Heart right ventricle (tissue), 16 donors: ENCODE measurements around the gene ZNF784. TPM values are rescaled to one million over a fixed set of nuclear protein-coding genes. Genes with fewer than 3 reads are reported as not detected.

ENCODE experiments used
- ATAC-seq, 8 donors: fragments of 200-7000 bp; cut with Tn5 transposase; one replicate each; pipeline ENCODE4 v1.9.1; 2020; ENCODE audit warnings: mild to moderate bottlenecking in 8 of 8, moderate library complexity in 8 of 8, moderate number of reproducible peaks in 1 of 8
- DNase-seq, 2 donors: peaks; one replicate each; pipeline ENCODE4 v3.0.0-alpha.2; 2020
- H3K27ac ChIP-seq, 10 donors: fragments of 200-600 bp; sonication (generic) in 2 of 10; one replicate each; pipeline versions ENCODE4 v1.5.0 to v1.8.0; 2020 to 2022; ENCODE audit warnings: mild to moderate bottlenecking in 3 of 10
- H3K27me3 ChIP-seq, 7 donors: fragments of 200-600 bp; one replicate each; pipeline ENCODE4 v1.8.0; 2021 to 2022; ENCODE audit warnings: mild to moderate bottlenecking in 2 of 7
- H3K36me3 ChIP-seq, 9 donors: fragments of 200-600 bp; sonication (generic) in 1 of 9; one replicate each; pipeline versions ENCODE4 v1.5.0 to v1.8.0; 2020 to 2022; ENCODE audit warnings: mild to moderate bottlenecking in 2 of 9
- H3K4me1 ChIP-seq, 9 donors: fragments of 200-600 bp; sonication (generic) in 1 of 9; one replicate each; pipeline versions ENCODE4 v1.5.0 to v1.8.0; 2020 to 2022; ENCODE audit warnings: mild to moderate bottlenecking in 4 of 9
- H3K4me3 ChIP-seq, 10 donors: fragments of 200-600 bp; sonication (generic) in 2 of 10; one replicate each; pipeline versions ENCODE4 v1.5.0 to v1.8.0; 2020 to 2022; ENCODE audit warnings: mild to moderate bottlenecking in 7 of 10, moderate library complexity in 2 of 10
- H3K9me3 ChIP-seq, 11 donors: fragments of 200-600 bp in 10 of 11; sonication (generic) in 2 of 11; one replicate each; pipeline versions ENCODE4 v1.5.0 to v1.8.0; 2013 to 2022; ENCODE audit warnings: mild to moderate bottlenecking in 2 of 11, control low read depth in 1 of 11, moderate library complexity in 1 of 11
- WGBS, 2 donors: extraction: QIAGEN DNeasy Blood & Tissue Kit; methylation state at CpG; one replicate each; pipeline ENCODE4 v1.1.7; 2013; ENCODE audit warnings: inconsistent platforms in 1 of 2; 5-methylcytosine and 5-hydroxymethylcytosine counted together
- intact Hi-C, 10 donors: fragments of 100-400 bp; cut with DNase I; formaldehyde crosslinking; loops; one replicate each; pipeline versions ENCODE4 v1.11.1 to v1.14.2; 2022
- polyA plus RNA-seq, 2 donors: library from polyadenylated mRNA; stranded (reverse); fragments of 200-250 nt; gene quantifications; one replicate each; pipeline ENCODE4 v1.2.3, GENCODE V29; 2013
- total RNA-seq, 10 donors: library from RNA; stranded (reverse); fragmentation: NEBNext Ultra II Directional in 3 of 10; extraction: Animal tissue kit (Norgen Biotek cat#: 25700) in 3 of 10; gene quantifications; one replicate each; pipeline versions ENCODE4 v1.2.1 to v1.2.4, GENCODE V29; 2021 to 2023
- TF ChIP-seq, protein P1 (sequence below), 9 donors: fragments of 200-600 bp; sonication (generic) in 2 of 9; IDR thresholded peaks; one replicate each; pipeline versions ENCODE4 v1.5.0 to v1.8.0; 2021 to 2022; ENCODE audit warnings: antibody characterized with exemption in 9 of 9, mild to moderate bottlenecking in 5 of 9, moderate library complexity in 1 of 9
- donor health status: Arrhythmogenic right ventricular cardiomyopathy.
- donor health status: ischemic (EF 13 %, LVEDD 7.1; RV severe dilation, severe dysfunction).
- donor health status: healthy with polysubstance abuse.
- donor health status: DM: no; HTN: yes; CAD: no.
- donor health status: DM: no; HTN: no; CAD: no.
- donor health status: ischemic (EF 25% LVEDD 6.9; RV normal size, moderate dysfunction).
- donor health status: ischemic (EF 25% LVEDD 5.7; RV mildly dilated, moderate dysfunction).
- donor health status: healthy.
- donor health status: DM: yes; HTN: yes; CAD: no.
- donor health status: Ischemic cardiomyopathy.
- donor health status: ischemic (EF 35%, LVEDD 5.7; RV mildly dilated, moderate dysfunction).
- donor health status: nonischemic (EF 11% LVEDD 7.7; RV severe dilation, severe dysfunction).
- donor health status: DM: yes; HTN: yes; CAD: no.
- donor health status: PGD.
- donor health status: ischemic (EF 29% LVEDD 5.4; RV normal size, mild dysfunction).
- donor health status: nonischemic (EF 23%, LVEDD 6.1; RV moderate dilation, normal function).

ZNF784 gene
- total and polyA plus RNA-seq, 12 donors = 6.4 to 16.4 (median 11.8) TPM

DNA sequence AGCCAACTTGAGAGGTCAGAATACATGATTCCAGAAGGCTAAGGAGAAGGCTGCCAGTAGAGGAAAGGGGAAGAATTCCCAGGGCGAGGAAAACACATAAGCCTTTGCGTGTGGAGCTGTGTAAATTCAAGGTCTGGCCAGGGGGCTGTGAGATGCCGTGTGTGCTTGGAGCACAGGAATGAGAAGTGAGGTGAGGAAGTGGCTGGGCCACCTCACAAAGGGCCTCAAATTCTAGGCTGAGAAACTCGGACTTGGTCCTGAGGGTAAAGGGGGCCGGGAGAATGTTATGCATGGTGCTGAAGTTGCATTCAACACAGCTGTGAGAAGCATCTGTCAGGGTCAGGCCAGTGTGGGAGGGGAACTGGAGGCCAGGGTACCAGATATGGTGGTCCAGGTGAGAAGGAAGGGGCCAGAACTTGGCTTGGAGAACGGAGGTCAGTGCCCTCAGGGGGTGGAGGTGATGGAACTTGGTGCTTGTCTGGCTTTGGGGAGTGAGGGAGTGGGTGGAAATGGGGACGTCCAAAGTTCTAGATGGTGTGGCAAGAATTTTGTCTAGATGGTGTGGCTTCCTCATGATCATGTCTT, 11.6 kb upstream of the ZNF784 start:
- no peak for ATAC-seq
- TF ChIP-seq, protein P1, sequence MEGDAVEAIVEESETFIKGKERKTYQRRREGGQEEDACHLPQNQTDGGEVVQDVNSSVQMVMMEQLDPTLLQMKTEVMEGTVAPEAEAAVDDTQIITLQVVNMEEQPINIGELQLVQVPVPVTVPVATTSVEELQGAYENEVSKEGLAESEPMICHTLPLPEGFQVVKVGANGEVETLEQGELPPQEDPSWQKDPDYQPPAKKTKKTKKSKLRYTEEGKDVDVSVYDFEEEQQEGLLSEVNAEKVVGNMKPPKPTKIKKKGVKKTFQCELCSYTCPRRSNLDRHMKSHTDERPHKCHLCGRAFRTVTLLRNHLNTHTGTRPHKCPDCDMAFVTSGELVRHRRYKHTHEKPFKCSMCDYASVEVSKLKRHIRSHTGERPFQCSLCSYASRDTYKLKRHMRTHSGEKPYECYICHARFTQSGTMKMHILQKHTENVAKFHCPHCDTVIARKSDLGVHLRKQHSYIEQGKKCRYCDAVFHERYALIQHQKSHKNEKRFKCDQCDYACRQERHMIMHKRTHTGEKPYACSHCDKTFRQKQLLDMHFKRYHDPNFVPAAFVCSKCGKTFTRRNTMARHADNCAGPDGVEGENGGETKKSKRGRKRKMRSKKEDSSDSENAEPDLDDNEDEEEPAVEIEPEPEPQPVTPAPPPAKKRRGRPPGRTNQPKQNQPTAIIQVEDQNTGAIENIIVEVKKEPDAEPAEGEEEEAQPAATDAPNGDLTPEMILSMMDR (IDR thresholded peaks at IDR 0.05) = no peak
- H3K27me3 ChIP-seq = no peaks in the 10 kb centered on the region
- peak in 1 of 2 donors; percentile 3 for DNase-seq
- 69 to 75% methylated on average over 7 of the region's 7 CpGs for WGBS, 2 donors
- H3K27ac ChIP-seq = peak overlapping the region in 8 of 10 donors; percentile 83 to 99 (median 98)
- intact Hi-C loops = loop anchor here in 3 of 10 donors (1.0 to 10.0 kb wide), 3 partner anchors 17 to 491 kb away; partner anchors contain the start of gene TNNT1 (in 1 of the 3)
- peaks cover 0 to 8% (median 0%) of the 10 kb centered on the region in 9 donors for H3K36me3 ChIP-seq
- H3K4me1 ChIP-seq = peaks cover 14 to 68% (median 50%) of the 10 kb centered on the region in 9 donors
- H3K4me3 ChIP-seq = peak overlapping the region; percentile 57 to 100 (median 93)
- no peaks in the 10 kb centered on the region for H3K9me3 ChIP-seq

DNA sequence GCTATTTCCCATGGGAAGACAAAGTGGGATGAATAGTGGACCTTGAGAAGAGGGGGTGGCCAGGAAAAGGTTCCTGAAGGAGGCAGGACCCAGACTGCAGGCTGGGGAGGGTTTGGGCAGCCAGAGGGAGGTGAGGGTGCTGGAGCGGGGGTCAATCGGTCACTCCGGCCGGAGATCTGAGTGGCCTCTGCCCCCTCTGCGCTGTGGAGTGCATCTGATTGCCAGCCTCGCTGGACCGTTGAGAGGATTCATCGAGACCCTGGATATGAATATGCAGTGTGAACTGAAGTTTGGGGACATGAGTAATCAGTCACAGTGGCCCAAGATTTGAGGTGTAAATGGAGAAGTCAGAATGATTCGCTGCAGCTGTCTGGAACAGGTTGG, 11.0 kb upstream of the ZNF784 start:
- DNase-seq (no peak), ATAC-seq (peak in 3 of 8 donors; percentile 2 to 13 (median 4))
- intact Hi-C loops = loop anchor here in 3 of 10 donors (1.0 to 10.0 kb wide), 3 partner anchors 18 to 491 kb away; partner anchors contain the start of gene TNNT1 (in 1 of the 3)
- H3K27me3 ChIP-seq = no peaks in the 10 kb centered on the region
- no peaks in the 10 kb centered on the region for H3K9me3 ChIP-seq
- H3K4me1 ChIP-seq = peaks cover 13 to 63% (median 47%) of the 10 kb centered on the region in 9 donors
- TF ChIP-seq, protein P1 (IDR thresholded peaks at IDR 0.05) = no peak
- peaks cover 0 to 8% (median 0%) of the 10 kb centered on the region in 9 donors for H3K36me3 ChIP-seq
- H3K27ac ChIP-seq = peak overlapping the region; percentile 53 to 99 (median 97)
- WGBS, 2 donors = 7 to 8% methylated on average over 9 of the region's 9 CpGs
- H3K4me3 ChIP-seq = peak overlapping the region; percentile 57 to 100 (median 93)

GRCh38 chr19:55633861-55634260, 9.5 kb upstream of the ZNF784 start:
- H3K27ac ChIP-seq = peak overlapping the region in 2 of 10 donors; percentile 97 to 99
- WGBS, 2 donors = 74 to 78% methylated on average over 8 of the region's 8 CpGs
- H3K36me3 ChIP-seq = peaks cover 0 to 8% (median 0%) of the 10 kb centered on the region in 9 donors
- peaks cover 7 to 49% (median 33%) of the 10 kb centered on the region in 9 donors for H3K4me1 ChIP-seq
- peak overlapping the region in 1 of 10 donors; percentile 96 for H3K4me3 ChIP-seq
- ATAC-seq (no peak), DNase-seq (no peak)
- TF ChIP-seq, protein P1 (IDR thresholded peaks at IDR 0.05) = no peak
- intact Hi-C loops = loop anchor here in 4 of 10 donors (2.0 to 10.0 kb wide), 5 partner anchors 117 to 489 kb away; partner anchors contain the start of gene TNNT1 (in 1 of the 4)
- no peaks in the 10 kb centered on the region for H3K27me3 ChIP-seq
- no peaks in the 10 kb centered on the region for H3K9me3 ChIP-seq

- Histone ChIP-seq H3K27me3 (no peaks in the 10 kb centered on the region), H3K4me1 (peaks cover 7 to 37% (median 26%) of the 10 kb centered on the region in 9 donors), H3K27ac (peak overlapping the region in 1 of 10 donors; percentile 31), H3K36me3 (no peaks in the 10 kb centered on the region), H3K4me3 (no peak overlapping the region), H3K9me3 (no peaks in the 10 kb centered on the region)
- ATAC-seq (peak; percentile 27 to 73 (median 49)), DNase-seq (peak in 1 of 2 donors; percentile 92)
- WGBS, 2 donors = 24 to 28% methylated on average over 3 of the region's 3 CpGs
- TF ChIP-seq, protein P1 (IDR thresholded peaks at IDR 0.05) = peak; percentile 82 to 94 (median 86)
- intact Hi-C loops = loop anchor here in 4 of 10 donors (2.0 to 10.0 kb wide), 5 partner anchors 115 to 488 kb away; partner anchors contain the start of gene TNNT1 (in 1 of the 4)
Observed at GRCh38 chr19:55632463-55632834, 8.1 kb upstream of the ZNF784 start.
